Esophagus muscularis mucosa (tissue), 4 donors: ENCODE data around the gene WDR27. TPM values are rescaled to one million over a fixed set of nuclear protein-coding genes. Genes with fewer than 3 reads are reported as not detected.
"Not testable (repeated sequence)": the region's sequence is repeated elsewhere in the genome, so short reads cannot be mapped to it uniquely, and the experiment has no call there.

Experiments used
- DNase-seq: peaks from one replicate; pipeline ENCODE4 v3.0.0-alpha.2; 2017; ENCODE audit errors: extremely low spot score
- H3K27ac ChIP-seq, 4 donors: fragments of 200-600 bp; sonication (generic); replicated peaks in 1 of 4; 1 replicate in 3 of 4; 2 replicates in 1 of 4; pipeline ENCODE4 v1.5.1; 2016 to 2019; ENCODE audit warnings: mild to moderate bottlenecking in 1 of 4
- H3K27me3 ChIP-seq, 4 donors: fragments of 200-600 bp; sonication (generic); one replicate each; pipeline versions ENCODE4 v1.5.1 to v1.6.0; 2016 to 2019
- H3K36me3 ChIP-seq, 4 donors: fragments of 200-600 bp; sonication (generic); one replicate each; pipeline ENCODE4 v1.5.1; 2016 to 2019
- H3K4me1 ChIP-seq, 4 donors: fragments of 200-600 bp; sonication (generic); one replicate each; pipeline ENCODE4 v1.5.1; 2016 to 2019
- H3K4me3 ChIP-seq, 4 donors: fragments of 200-600 bp; sonication (generic); 1 replicate in 2 of 4; 2 replicates in 2 of 4; pipeline ENCODE4 v1.5.1; 2016 to 2019; ENCODE audit warnings: mild to moderate bottlenecking in 4 of 4, moderate library complexity in 1 of 4
- H3K9me3 ChIP-seq, 4 donors: fragments of 200-600 bp; sonication (generic); 1 replicate in 3 of 4; 2 replicates in 1 of 4; pipeline ENCODE4 v1.5.1; 2016 to 2019
- CTCF ChIP-seq, 3 experiments: fragments of 200-600 bp in 2 of 3; fragments of 450-650 bp in 1 of 3; sonication (generic) in 2 of 3; IDR thresholded peaks; one replicate each; pipeline ENCODE4 v1.5.1; 2017 to 2019; ENCODE audit warnings: antibody characterized with exemption in 3 of 3, mild to moderate bottlenecking in 2 of 3, moderate library complexity in 1 of 3
- EP300 ChIP-seq: sonication (generic); formaldehyde crosslinking; IDR thresholded peaks from one replicate; pipeline ENCODE4 v1.6.1; 2017; ENCODE audit warnings: antibody characterized with exemption
- POLR2A ChIP-seq: fragments of 450-650 bp; IDR thresholded peaks from one replicate; pipeline ENCODE4 v1.6.1; 2017; ENCODE audit warnings: antibody characterized with exemption, moderate library complexity, mild to moderate bottlenecking, low read depth
- POLR2AphosphoS5 ChIP-seq, 2 donors: sonication (generic); formaldehyde crosslinking; IDR thresholded peaks; one replicate each; pipeline ENCODE4 v1.6.1; 2017; ENCODE audit warnings: antibody characterized with exemption in 2 of 2
- WGBS: methylation state at CpG from one replicate; pipeline ENCODE4 v1.1.5; 2018; 5-methylcytosine and 5-hydroxymethylcytosine counted together
- intact Hi-C: fragments of 100-400 bp; cut with DNase I; formaldehyde crosslinking; loops from one replicate; pipeline ENCODE4 v1.15.1; 2023
- total RNA-seq, 4 donors: library from RNA; depleted of rRNA; stranded (reverse); fragments of >200 nt; gene quantifications; one replicate each; pipeline versions ENCODE4 v1.1.0 to v1.2.1, GENCODE V29; 2016

WDR27 gene
- total RNA-seq, 4 donors from 2014 or later: 9.3 to 18.4 (median 14.4) TPM

- H3K36me3 ChIP-seq: no peaks in the 10 kb centered on the region
- H3K4me3 ChIP-seq: no peak overlapping the region
- DNase-seq: no peak
- H3K27ac ChIP-seq: no peak overlapping the region
- H3K27me3 ChIP-seq: no peaks in the 10 kb centered on the region
- peaks cover 0 to 13% (median 5%) of the 10 kb centered on the region in 4 donors for H3K9me3 ChIP-seq
- WGBS: 69% methylated on average over 2 of the region's 2 CpGs
- intact Hi-C loops: loop anchor here (2.0 to 5.0 kb wide), 2 partner anchors 563 to 625 kb away; no protein-coding TSS in a partner anchor
- H3K4me1 ChIP-seq: peaks cover 0 to 6% (median 0%) of the 10 kb centered on the region in 4 donors
- TF ChIP-seq CTCF (IDR thresholded peaks at IDR 0.05): peak; percentile 29 to 46 (median 33)
- no peak for TF ChIP-seq POLR2AphosphoS5 (IDR thresholded peaks at IDR 0.05)
Observed at GRCh38 chr6:169520104-169520503, 181.7 kb downstream of the WDR27 start.

- Histone ChIP-seq H3K27ac (no peak overlapping the region), H3K4me3 (no peak overlapping the region), H3K9me3 (peaks cover 0 to 13% (median 5%) of the 10 kb centered on the region in 4 donors), H3K36me3 (no peaks in the 10 kb centered on the region), H3K27me3 (no peaks in the 10 kb centered on the region), H3K4me1 (peaks cover 0 to 6% (median 0%) of the 10 kb centered on the region in 4 donors)
- TF ChIP-seq EP300 (no peak), CTCF (IDR thresholded peaks at IDR 0.05) (no peak), POLR2AphosphoS5 (IDR thresholded peaks at IDR 0.05) (no peak), POLR2A (no peak)
- DNase-seq: no peak
- intact Hi-C loops: no loop called here
Observed at GRCh38 chr6:169518451-169518850, 183.4 kb downstream of the WDR27 start.

- Histone ChIP-seq H3K27me3 (no peaks in the 10 kb centered on the region), H3K4me1 (no peaks in the 10 kb centered on the region), H3K36me3 (no peaks in the 10 kb centered on the region), H3K4me3 (no peak overlapping the region), H3K27ac (no peak overlapping the region), H3K9me3 (peaks cover 0 to 10% (median 4%) of the 10 kb centered on the region in 4 donors)
- TF ChIP-seq POLR2AphosphoS5 (IDR thresholded peaks at IDR 0.05): no peak
- no peak for TF ChIP-seq POLR2A
- no peak for TF ChIP-seq EP300
- intact Hi-C loops: no loop called here
- 89% methylated on average over 3 of the region's 3 CpGs for WGBS
- DNase-seq: no peak
Observed at GRCh38 chr6:169513478-169514193, 188.2 kb downstream of the WDR27 start.

GRCh38 chr6:169511785-169512184, 190.0 kb downstream of the WDR27 start:
- H3K27me3 ChIP-seq, DNase-seq, H3K4me3 ChIP-seq, intact Hi-C loops, H3K27ac ChIP-seq, H3K36me3 ChIP-seq, H3K4me1 ChIP-seq, H3K9me3 ChIP-seq: not testable (repeated sequence)

- DNase-seq: no peak
- TF ChIP-seq EP300 (no peak), CTCF (IDR thresholded peaks at IDR 0.05) (no peak), POLR2A (no peak), POLR2AphosphoS5 (IDR thresholded peaks at IDR 0.05) (no peak)
- no peak overlapping the region for H3K4me3 ChIP-seq
- intact Hi-C loops: no loop called here
- peaks cover 0 to 5% (median 0%) of the 10 kb centered on the region in 4 donors for H3K9me3 ChIP-seq
- no peaks in the 10 kb centered on the region for H3K36me3 ChIP-seq
- 75% methylated on average over 1 of the region's 1 CpG for WGBS
- H3K27me3 ChIP-seq: no peaks in the 10 kb centered on the region
- no peaks in the 10 kb centered on the region for H3K4me1 ChIP-seq
- no peak overlapping the region for H3K27ac ChIP-seq
Observed at GRCh38 chr6:169510871-169511270, 191.0 kb downstream of the WDR27 start.

- TF ChIP-seq POLR2AphosphoS5 (IDR thresholded peaks at IDR 0.05) (no peak), CTCF (IDR thresholded peaks at IDR 0.05) (no peak), POLR2A (no peak), EP300 (no peak)
- Histone ChIP-seq H3K4me1 (peaks cover 0 to 4% (median 4%) of the 10 kb centered on the region in 4 donors), H3K27me3 (no peaks in the 10 kb centered on the region), H3K36me3 (no peaks in the 10 kb centered on the region), H3K9me3 (peaks cover 0 to 5% (median 0%) of the 10 kb centered on the region in 4 donors), H3K27ac (no peak overlapping the region), H3K4me3 (no peak overlapping the region)
- WGBS: 85% methylated on average over 1 of the region's 1 CpG
- intact Hi-C loops: no loop called here
- no peak for DNase-seq
Observed at GRCh38 chr6:169508452-169508851, 193.4 kb downstream of the WDR27 start.
